H1 (cell line): ENCODE data around the gene SIGLEC6. TPM values are rescaled to one million over a fixed set of nuclear protein-coding genes. Genes with fewer than 3 reads are reported as not detected.

ENCODE experiments used
- SRF ChIP-seq: IDR thresholded peaks from 2 replicates; pipeline ENCODE4 v1.6.1; 2011; ENCODE audit warnings: mild to moderate bottlenecking, low read depth, low read length, moderate library complexity
- polyA plus RNA-seq, 7 experiments: library from polyadenylated mRNA; depleted of rRNA in 3 of 7; stranded (reverse) in 5 of 7; unstranded in 2 of 7; fragments of >200 nt in 5 of 7; fragments of 200-250 nt in 2 of 7; gene quantifications; 1 replicate in 5 of 7; 2 replicates in 1 of 7; 4 replicates in 1 of 7; pipeline versions ENCODE4 v1.2.1 to v1.2.3, GENCODE V29; 2011 to 2013; ENCODE audit warnings: missing spikeins in 2 of 7, mixed read lengths in 2 of 7
- total RNA-seq: library from RNA; stranded (reverse); fragmentation: NEBNext Ultra II Directional; extraction: Animal tissue kit (Norgen Biotek cat#: 25700); gene quantifications from 2 replicates; pipeline ENCODE4 v1.2.1, GENCODE V29; 2021

The SIGLEC6 gene
- total and polyA plus RNA-seq, 2 of the 8 experiments (the other 6 are each of a cell fraction or from before 2014, with no cell fraction given), result 0.05 TPM; not detected in 1

GRCh38 chr19:51535535-51535934 lies 4.1 kb upstream of the SIGLEC6 start (continued):
- TF ChIP-seq SRF, result no peak
